ENCODE data around the gene DEGS1. TPM values are rescaled to one million over a fixed set of nuclear protein-coding genes. Genes with fewer than 3 reads are reported as not detected.

Gene DEGS1
- total and polyA plus RNA-seq, 10 of the 15 experiments (the other 5 are each of a cell fraction or from before 2014, with no cell fraction given): 16.5 to 133 (median 46.0) TPM

DNA sequence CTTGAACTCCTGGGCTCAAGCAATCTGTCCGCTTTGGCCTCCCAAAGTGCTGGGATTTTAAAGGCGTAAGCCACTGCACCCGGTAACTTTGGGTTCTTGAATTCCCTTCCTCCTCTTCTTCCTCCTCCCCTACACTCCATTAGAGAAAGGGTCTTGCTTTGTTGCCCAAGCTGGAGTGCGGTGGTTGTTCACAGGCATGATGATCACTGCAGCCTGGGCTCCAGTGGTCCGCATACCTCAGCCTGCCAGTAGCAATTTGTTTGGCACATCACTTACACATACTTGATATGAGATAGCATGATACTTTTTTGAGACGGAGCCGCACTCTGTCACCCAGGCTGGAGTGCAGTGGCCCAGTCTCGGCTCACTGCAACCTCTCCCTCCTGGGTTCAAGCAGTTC lies 2.2 kb downstream of the DEGS1 start:
- peak overlapping the region; percentile 89 for H3K9ac ChIP-seq (ENCODE audit: control insufficient read depth, insufficient read depth, low read length)
- peaks cover 0 to 2% of the 10 kb centered on the region in 2 experiments; a peak in 1 of 4 replicates for H3K36me3 ChIP-seq (ENCODE audit: control insufficient read depth in 2 of 2, insufficient read depth in 2 of 2, low read length in 1 of 2)
- intact Hi-C loops (cut with micrococcal nuclease; ENCODE audit: unreplicated experiment): no loop called here

More for the DNA sequence above, 2.2 kb downstream of the DEGS1 start:
- BruUV-seq (replicated peaks): no TSS peak
- CTCF ChIA-PET: interaction anchor here (0.7 to 1.9 kb wide), 5 partner anchors 15 to 69 kb away, joined by 3 to 4 read pairs (median 3); no protein-coding TSS in a partner anchor
- peaks cover 16% of the 10 kb centered on the region; the same call in 1 of the 2 replicates for H3K4me1 ChIP-seq (ENCODE audit: control insufficient read depth, insufficient read depth, low read length)
- POLR2A ChIA-PET: interaction anchor here (0.6 to 2.5 kb wide), 4 partner anchors 16 to 144 kb away, joined by 3 to 16 read pairs (median 4); partner anchors contain the start of gene FBXO28
- ATAC-seq (peak; percentile 1; the same call in 1 of the 3 replicates), DNase-seq (ENCODE audit: low read depth, low spot score) (no peak), FAIRE-seq (no peak)
- SMC1A ChIA-PET (ENCODE audit: uncharacterized antibody, unreplicated experiment): interaction anchor here (0.9 to 2.0 kb wide), 9 partner anchors 16 to 247 kb away, joined by 3 to 11 read pairs (median 6); partner anchors contain the start of gene FBXO28
- RAD21 ChIA-PET (ENCODE audit: unreplicated experiment): interaction anchor here (0.6 to 2.3 kb wide), 8 partner anchors 18 to 245 kb away, joined by 3 to 5 read pairs (median 3); partner anchors contain the start of gene NVL
- H4K20me1 ChIP-seq (ENCODE audit: control insufficient read depth, insufficient read depth): no peaks in the 10 kb centered on the region; the same call in 1 of the 2 replicates
- peak overlapping the region; percentile 85 for H3K4me2 ChIP-seq (ENCODE audit: control insufficient read depth, insufficient read depth)
- H3K79me2 ChIP-seq (ENCODE audit: control insufficient read depth, insufficient read depth, low read length): peaks cover 63% of the 10 kb centered on the region
- no peak overlapping the region for H2AFZ ChIP-seq (ENCODE audit: control insufficient read depth, low read depth, low read length)
- WGBS (ENCODE audit: insufficient coverage, insufficient replicate concordance, low lambda C conversion rate, missing lambda C conversion rate): 17% methylated on average over 8 of the region's 8 CpGs
- no peaks in the 10 kb centered on the region for H3K27me3 ChIP-seq (replicated peaks in 1 of 2; ENCODE audit: control insufficient read depth in 2 of 2, insufficient read depth in 2 of 2, low read length in 1 of 2)
- TF ChIP-seq ESRRA (IDR thresholded peaks at IDR 0.05; ENCODE audit: low read length): no peak
- TF ChIP-seq LARP7 (IDR thresholded peaks at IDR 0.05): no peak
- TF ChIP-seq, protein P1, sequence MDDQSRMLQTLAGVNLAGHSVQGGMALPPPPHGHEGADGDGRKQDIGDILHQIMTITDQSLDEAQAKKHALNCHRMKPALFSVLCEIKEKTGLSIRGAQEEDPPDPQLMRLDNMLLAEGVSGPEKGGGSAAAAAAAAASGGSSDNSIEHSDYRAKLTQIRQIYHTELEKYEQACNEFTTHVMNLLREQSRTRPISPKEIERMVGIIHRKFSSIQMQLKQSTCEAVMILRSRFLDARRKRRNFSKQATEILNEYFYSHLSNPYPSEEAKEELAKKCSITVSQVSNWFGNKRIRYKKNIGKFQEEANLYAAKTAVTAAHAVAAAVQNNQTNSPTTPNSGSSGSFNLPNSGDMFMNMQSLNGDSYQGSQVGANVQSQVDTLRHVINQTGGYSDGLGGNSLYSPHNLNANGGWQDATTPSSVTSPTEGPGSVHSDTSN (IDR thresholded peaks at IDR 0.05; ENCODE audit: insufficient replicate concordance, low read depth, low read length): no peak
- no peak for TF ChIP-seq POLR2A (IDR thresholded peaks at IDR 0.05; ENCODE audit: low read depth, low read length)
- TF ChIP-seq NFIC (IDR thresholded peaks at IDR 0.05; ENCODE audit: low read depth, low read length): no peak
- TF ChIP-seq, protein P2, sequence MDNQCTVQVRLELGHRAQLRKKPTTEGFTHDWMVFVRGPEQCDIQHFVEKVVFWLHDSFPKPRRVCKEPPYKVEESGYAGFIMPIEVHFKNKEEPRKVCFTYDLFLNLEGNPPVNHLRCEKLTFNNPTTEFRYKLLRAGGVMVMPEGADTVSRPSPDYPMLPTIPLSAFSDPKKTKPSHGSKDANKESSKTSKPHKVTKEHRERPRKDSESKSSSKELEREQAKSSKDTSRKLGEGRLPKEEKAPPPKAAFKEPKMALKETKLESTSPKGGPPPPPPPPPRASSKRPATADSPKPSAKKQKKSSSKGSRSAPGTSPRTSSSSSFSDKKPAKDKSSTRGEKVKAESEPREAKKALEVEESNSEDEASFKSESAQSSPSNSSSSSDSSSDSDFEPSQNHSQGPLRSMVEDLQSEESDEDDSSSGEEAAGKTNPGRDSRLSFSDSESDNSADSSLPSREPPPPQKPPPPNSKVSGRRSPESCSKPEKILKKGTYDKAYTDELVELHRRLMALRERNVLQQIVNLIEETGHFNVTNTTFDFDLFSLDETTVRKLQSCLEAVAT (IDR thresholded peaks at IDR 0.05): peak; percentile 68
- no peak for TF ChIP-seq ZNF217 (IDR thresholded peaks at IDR 0.05)
- TF ChIP-seq CBX3 (IDR thresholded peaks at IDR 0.05; ENCODE audit: borderline replicate concordance, low read depth): no peak
- no peak for TF ChIP-seq SMAD5 (IDR thresholded peaks at IDR 0.05; ENCODE audit: low read depth)
- no peak for TF ChIP-seq PML (IDR thresholded peaks at IDR 0.05; ENCODE audit: low read length)
- TF ChIP-seq TAF1 (IDR thresholded peaks at IDR 0.05; ENCODE audit: borderline replicate concordance, low read depth, low read length): no peak
- TF ChIP-seq ATF7 (IDR thresholded peaks at IDR 0.05; ENCODE audit: low read depth): no peak
- TF ChIP-seq TARDBP (IDR thresholded peaks at IDR 0.05; ENCODE audit: borderline replicate concordance): no peak
- peak; percentile 44 for TF ChIP-seq BCL3 (IDR thresholded peaks at IDR 0.05; ENCODE audit: borderline replicate concordance, insufficient read depth, low read depth, low read length, poor library complexity, severe bottlenecking)
- TF ChIP-seq HCFC1 (IDR thresholded peaks at IDR 0.05; ENCODE audit: low read length): no peak
- TF ChIP-seq ZNF24 (IDR thresholded peaks at IDR 0.05): no peak
- H3K9me3 ChIP-seq (replicated peaks; ENCODE audit: control insufficient read depth, insufficient read depth, low read length): no peaks in the 10 kb centered on the region
- no peak overlapping the region; the same call in 1 of the 2 replicates for H3K27ac ChIP-seq (ENCODE audit: control insufficient read depth, insufficient read depth)
- peak overlapping the region; percentile 90 for H3K4me3 ChIP-seq
- in situ Hi-C loops (cut with MboI): no loop called here
